Stomach smooth muscle (tissue), 2 donors: Measurements from ENCODE around the gene NR2C2.

Experiments used
- H3K27ac ChIP-seq: one replicate; pipeline ENCODE4 v1.7.0; 2013; ENCODE audit warnings: mild to moderate bottlenecking, low read length, inconsistent platforms
- H3K27me3 ChIP-seq, 2 donors: one replicate each; pipeline ENCODE4 v1.7.0; 2013; ENCODE audit warnings: low read length in 2 of 2; ENCODE audit not compliant: insufficient read depth in 2 of 2, control insufficient read depth in 1 of 2
- H3K36me3 ChIP-seq, 2 donors: one replicate each; pipeline ENCODE4 v1.7.0; 2013; ENCODE audit warnings: low read length in 2 of 2; ENCODE audit not compliant: control insufficient read depth in 2 of 2, insufficient read depth in 2 of 2
- H3K4me1 ChIP-seq: one replicate; pipeline ENCODE4 v1.7.0; 2013; ENCODE audit warnings: low read length; ENCODE audit not compliant: control insufficient read depth, insufficient read depth
- H3K4me3 ChIP-seq, 2 donors: one replicate each; pipeline ENCODE4 v1.7.0; 2013; ENCODE audit warnings: low read length in 2 of 2
- H3K9ac ChIP-seq, 2 donors: one replicate each; pipeline ENCODE4 v1.7.0; 2013; ENCODE audit warnings: low read length in 2 of 2, mild to moderate bottlenecking in 1 of 2
- H3K9me3 ChIP-seq, 2 donors: one replicate each; pipeline ENCODE4 v1.7.0; 2013; ENCODE audit warnings: low read length in 2 of 2; ENCODE audit not compliant: control insufficient read depth in 2 of 2
- donor health status: healthy.
- donor health status: Pancreatic carcinoma.

The NR2C2 gene

GRCh38 chr3:14959359-14959943 lies 12.1 kb downstream of the NR2C2 start:
- Histone ChIP-seq H3K4me3 (no peak overlapping the region), H3K27ac (no peak overlapping the region), H3K4me1 (peaks cover 3% of the 10 kb centered on the region), H3K27me3 (no peaks in the 10 kb centered on the region), H3K9me3 (no peaks in the 10 kb centered on the region), H3K9ac (no peak overlapping the region), H3K36me3 (peaks cover 0 to 6% of the 10 kb centered on the region in 2 donors)

GRCh38 chr3:14962762-14963161 lies 15.4 kb downstream of the NR2C2 start:
- no peak overlapping the region for H3K27ac ChIP-seq
- H3K27me3 ChIP-seq, result no peaks in the 10 kb centered on the region
- peaks cover 3% of the 10 kb centered on the region for H3K4me1 ChIP-seq
- H3K9me3 ChIP-seq, result no peaks in the 10 kb centered on the region
- H3K9ac ChIP-seq, result no peak overlapping the region
- no peak overlapping the region for H3K4me3 ChIP-seq
- peaks cover 0 to 8% of the 10 kb centered on the region in 2 donors for H3K36me3 ChIP-seq

- Histone ChIP-seq H3K4me3 (no peak overlapping the region), H3K36me3 (peaks cover under 1 to 6% of the 10 kb centered on the region in 2 donors), H3K4me1 (no peaks in the 10 kb centered on the region), H3K9ac (no peak overlapping the region), H3K27ac (no peak overlapping the region), H3K27me3 (no peaks in the 10 kb centered on the region), H3K9me3 (no peaks in the 10 kb centered on the region)
Measured at GRCh38 chr3:14967285-14967684, 19.9 kb downstream of the NR2C2 start.

- no peaks in the 10 kb centered on the region for H3K9me3 ChIP-seq
- H3K36me3 ChIP-seq, result peaks cover 6 to 7% of the 10 kb centered on the region in 2 donors
- no peaks in the 10 kb centered on the region for H3K27me3 ChIP-seq
- H3K4me1 ChIP-seq, result no peaks in the 10 kb centered on the region
- H3K27ac ChIP-seq, result no peak overlapping the region
- H3K4me3 ChIP-seq, result no peak overlapping the region
- H3K9ac ChIP-seq, result no peak overlapping the region
Measured at GRCh38 chr3:14969671-14970070, 22.3 kb downstream of the NR2C2 start.

- peaks cover 5 to 6% of the 10 kb centered on the region in 2 donors for H3K36me3 ChIP-seq
- no peaks in the 10 kb centered on the region for H3K4me1 ChIP-seq
- no peak overlapping the region for H3K4me3 ChIP-seq
- no peak overlapping the region for H3K27ac ChIP-seq
- no peak overlapping the region for H3K9ac ChIP-seq
- H3K9me3 ChIP-seq, result no peaks in the 10 kb centered on the region
- H3K27me3 ChIP-seq, result no peaks in the 10 kb centered on the region
Measured at GRCh38 chr3:14976317-14976716, 28.9 kb downstream of the NR2C2 start.

GRCh38 chr3:14980689-14981088 lies 33.3 kb downstream of the NR2C2 start:
- H3K36me3 ChIP-seq, result no peaks in the 10 kb centered on the region
- no peaks in the 10 kb centered on the region for H3K27me3 ChIP-seq
- no peaks in the 10 kb centered on the region for H3K4me1 ChIP-seq
- no peak overlapping the region for H3K27ac ChIP-seq
- no peak overlapping the region for H3K4me3 ChIP-seq
- no peaks in the 10 kb centered on the region for H3K9me3 ChIP-seq
- no peak overlapping the region for H3K9ac ChIP-seq

GRCh38 chr3:14984581-14985113 lies 37.3 kb downstream of the NR2C2 start:
- H3K9me3 ChIP-seq, result no peaks in the 10 kb centered on the region
- no peak overlapping the region for H3K27ac ChIP-seq
- no peaks in the 10 kb centered on the region for H3K36me3 ChIP-seq
- no peaks in the 10 kb centered on the region for H3K4me1 ChIP-seq
- no peaks in the 10 kb centered on the region for H3K27me3 ChIP-seq
- no peak overlapping the region for H3K9ac ChIP-seq
- H3K4me3 ChIP-seq, result no peak overlapping the region

- Histone ChIP-seq H3K4me1 (peaks cover 7% of the 10 kb centered on the region), H3K9me3 (no peaks in the 10 kb centered on the region), H3K4me3 (no peak overlapping the region)
Measured at GRCh38 chr3:14988988-14989394, 41.6 kb downstream of the NR2C2 start.

GRCh38 chr3:14989943-14990779 lies 42.8 kb downstream of the NR2C2 start:
- Histone ChIP-seq H3K9ac (no peak overlapping the region), H3K36me3 (no peaks in the 10 kb centered on the region)

More at GRCh38 chr3:14988988-14989394, 41.6 kb downstream of the NR2C2 start:
- H3K27ac ChIP-seq, result no peak overlapping the region
- H3K36me3 ChIP-seq, result no peaks in the 10 kb centered on the region
- no peak overlapping the region for H3K9ac ChIP-seq
- no peaks in the 10 kb centered on the region for H3K27me3 ChIP-seq

GRCh38 chr3:14990780-14991148 lies 43.4 kb downstream of the NR2C2 start:
- H3K9ac ChIP-seq, result no peak overlapping the region
- no peaks in the 10 kb centered on the region for H3K27me3 ChIP-seq
- H3K9me3 ChIP-seq, result no peaks in the 10 kb centered on the region
- H3K4me1 ChIP-seq, result peaks cover 7% of the 10 kb centered on the region
- no peak overlapping the region for H3K4me3 ChIP-seq
- no peaks in the 10 kb centered on the region for H3K36me3 ChIP-seq
- H3K27ac ChIP-seq, result no peak overlapping the region

More at GRCh38 chr3:14989943-14990779, 42.8 kb downstream of the NR2C2 start:
- Histone ChIP-seq H3K27me3 (no peaks in the 10 kb centered on the region), H3K4me1 (peaks cover 7% of the 10 kb centered on the region), H3K4me3 (no peak overlapping the region), H3K9me3 (no peaks in the 10 kb centered on the region), H3K27ac (no peak overlapping the region)
